D721Med (cell line): ENCODE data around the gene TMEM245.

Experiments used
- DNase-seq: peaks from one replicate; pipeline ENCODE4 v3.0.0; 2011; ENCODE audit warnings: low spot score; ENCODE audit not compliant: insufficient read length
- FAIRE-seq: peaks from 2 replicates; lab custom pipeline; 2011; peaks lifted over from hg19 to GRCh38; lab: Jason Lieb, UNC
- TF ChIP-seq, protein P1 (sequence below): IDR thresholded peaks from 2 replicates; pipeline ENCODE4 v1.5.1; 2012; ENCODE audit warnings: mild to moderate bottlenecking, control low read depth; ENCODE audit not compliant: insufficient read depth; ENCODE audit errors: missing control alignments

The TMEM245 gene

DNA sequence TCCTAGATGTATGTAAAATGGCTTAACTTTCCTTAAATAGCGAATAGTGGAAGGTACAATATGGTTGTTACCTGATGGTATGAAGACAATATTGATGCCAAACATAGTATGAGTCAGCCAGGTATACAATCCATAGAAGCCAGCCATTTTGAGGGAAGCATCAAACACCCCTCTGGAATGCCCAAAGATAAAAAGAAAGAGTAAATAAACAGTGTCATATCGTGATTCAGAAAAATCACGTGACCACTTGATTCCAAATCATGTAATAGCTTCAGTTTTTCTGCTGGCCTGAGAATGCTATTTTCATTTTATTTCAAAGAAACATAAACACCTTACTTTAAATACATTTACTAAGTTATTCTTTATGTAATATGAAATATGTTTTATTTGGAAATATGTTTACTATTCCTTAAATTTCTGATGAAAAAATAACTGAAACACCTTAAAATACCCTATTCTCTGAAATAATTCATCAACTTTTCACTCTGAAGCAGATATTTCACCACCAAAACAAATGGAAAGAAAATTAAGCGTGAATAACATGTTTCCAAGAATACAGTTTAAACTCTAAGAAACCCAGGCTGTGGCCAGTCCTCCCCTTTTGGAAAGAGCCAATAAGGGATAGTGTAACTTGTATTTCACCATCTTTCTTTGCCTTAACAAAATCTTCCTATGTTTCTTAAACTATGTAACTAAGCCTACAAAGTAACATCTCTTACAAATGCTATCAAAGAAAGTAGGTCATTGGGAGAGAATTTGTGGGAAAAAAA, 81.6 kb downstream of the TMEM245 start:
- TF ChIP-seq, protein P1, sequence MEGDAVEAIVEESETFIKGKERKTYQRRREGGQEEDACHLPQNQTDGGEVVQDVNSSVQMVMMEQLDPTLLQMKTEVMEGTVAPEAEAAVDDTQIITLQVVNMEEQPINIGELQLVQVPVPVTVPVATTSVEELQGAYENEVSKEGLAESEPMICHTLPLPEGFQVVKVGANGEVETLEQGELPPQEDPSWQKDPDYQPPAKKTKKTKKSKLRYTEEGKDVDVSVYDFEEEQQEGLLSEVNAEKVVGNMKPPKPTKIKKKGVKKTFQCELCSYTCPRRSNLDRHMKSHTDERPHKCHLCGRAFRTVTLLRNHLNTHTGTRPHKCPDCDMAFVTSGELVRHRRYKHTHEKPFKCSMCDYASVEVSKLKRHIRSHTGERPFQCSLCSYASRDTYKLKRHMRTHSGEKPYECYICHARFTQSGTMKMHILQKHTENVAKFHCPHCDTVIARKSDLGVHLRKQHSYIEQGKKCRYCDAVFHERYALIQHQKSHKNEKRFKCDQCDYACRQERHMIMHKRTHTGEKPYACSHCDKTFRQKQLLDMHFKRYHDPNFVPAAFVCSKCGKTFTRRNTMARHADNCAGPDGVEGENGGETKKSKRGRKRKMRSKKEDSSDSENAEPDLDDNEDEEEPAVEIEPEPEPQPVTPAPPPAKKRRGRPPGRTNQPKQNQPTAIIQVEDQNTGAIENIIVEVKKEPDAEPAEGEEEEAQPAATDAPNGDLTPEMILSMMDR, result no peak
- no peak for DNase-seq
- FAIRE-seq, result no peak

DNA sequence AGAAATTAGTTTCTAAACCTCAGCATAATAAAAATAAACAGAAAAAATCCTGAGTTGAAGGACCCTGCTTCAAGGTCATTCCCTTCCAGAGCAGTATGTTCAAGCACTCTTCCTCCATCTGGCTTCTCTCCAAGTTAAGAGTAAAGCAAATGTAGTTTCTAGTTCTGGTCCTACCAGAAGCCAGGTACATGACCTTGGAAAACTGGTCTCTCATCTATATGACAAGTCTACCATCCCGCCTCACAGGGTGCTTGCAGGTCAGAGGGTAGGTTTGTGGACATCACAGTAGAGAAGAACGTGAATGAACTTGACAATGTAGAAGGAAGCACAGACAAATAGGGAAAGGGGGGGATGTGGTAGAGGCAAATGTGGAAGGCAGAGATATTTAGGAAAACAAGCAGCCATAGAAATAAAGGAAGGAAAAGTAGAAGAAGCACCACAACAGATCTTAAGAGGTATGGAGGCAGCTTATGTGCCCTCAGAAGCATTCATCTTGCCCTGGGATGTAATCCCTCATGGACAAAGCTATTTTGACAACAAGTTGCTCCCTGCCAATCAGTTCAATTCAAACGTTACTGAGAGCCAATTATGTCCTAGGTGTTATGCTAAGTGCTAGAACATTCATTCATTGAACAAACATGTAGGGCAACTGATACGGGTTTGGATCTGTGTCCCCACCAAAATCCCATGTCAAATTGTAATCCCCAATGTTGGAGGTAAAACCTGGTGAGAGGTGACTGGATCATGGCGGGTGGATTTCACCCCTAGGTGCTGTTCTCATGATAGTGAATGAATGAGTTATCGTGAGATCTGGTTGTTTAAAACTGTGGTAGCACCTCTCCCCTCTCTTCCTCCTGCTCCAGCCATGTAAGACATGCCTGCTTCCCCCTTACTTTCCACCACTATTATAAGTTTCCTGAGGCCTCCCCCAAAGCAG, 82.7 kb downstream of the TMEM245 start:
- DNase-seq, result no peak
- no peak for FAIRE-seq
- TF ChIP-seq, protein P1, result no peak

DNA sequence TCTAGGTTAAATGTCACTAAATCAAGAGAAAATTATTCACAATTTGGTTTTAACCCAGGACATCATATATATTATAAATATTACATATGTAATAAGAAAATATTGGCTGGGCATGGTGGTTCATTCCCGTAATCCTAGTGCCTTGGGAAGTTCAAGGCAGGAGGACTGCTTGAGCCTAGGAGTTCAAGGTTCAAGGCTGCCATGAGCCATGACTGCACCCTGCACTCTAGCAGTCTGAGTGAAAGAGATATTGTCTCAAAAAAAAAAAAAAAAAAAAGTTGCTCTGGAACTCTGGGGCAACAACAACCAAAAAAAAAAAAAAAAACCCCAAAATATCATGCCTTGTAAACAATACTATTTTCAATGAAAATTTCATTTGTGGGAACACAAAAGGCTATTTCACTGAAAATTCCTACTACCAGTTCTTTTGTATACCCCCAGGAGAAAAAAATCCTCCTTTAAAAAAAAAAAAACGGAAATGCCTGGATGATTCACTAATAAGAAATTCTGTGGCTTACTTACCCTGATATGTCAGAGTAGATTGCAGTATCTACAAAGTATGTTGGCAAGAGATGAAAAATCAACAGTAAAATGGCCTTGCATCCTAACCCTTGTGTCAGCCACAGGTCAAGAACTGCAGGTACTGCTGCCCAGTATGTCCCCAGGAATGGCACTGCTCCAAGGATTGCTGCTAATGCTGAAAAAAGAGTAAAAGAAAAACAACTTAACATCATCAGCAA, 83.9 kb downstream of the TMEM245 start:
- FAIRE-seq, result no peak
- DNase-seq, result no peak
- TF ChIP-seq, protein P1, result no peak

DNA sequence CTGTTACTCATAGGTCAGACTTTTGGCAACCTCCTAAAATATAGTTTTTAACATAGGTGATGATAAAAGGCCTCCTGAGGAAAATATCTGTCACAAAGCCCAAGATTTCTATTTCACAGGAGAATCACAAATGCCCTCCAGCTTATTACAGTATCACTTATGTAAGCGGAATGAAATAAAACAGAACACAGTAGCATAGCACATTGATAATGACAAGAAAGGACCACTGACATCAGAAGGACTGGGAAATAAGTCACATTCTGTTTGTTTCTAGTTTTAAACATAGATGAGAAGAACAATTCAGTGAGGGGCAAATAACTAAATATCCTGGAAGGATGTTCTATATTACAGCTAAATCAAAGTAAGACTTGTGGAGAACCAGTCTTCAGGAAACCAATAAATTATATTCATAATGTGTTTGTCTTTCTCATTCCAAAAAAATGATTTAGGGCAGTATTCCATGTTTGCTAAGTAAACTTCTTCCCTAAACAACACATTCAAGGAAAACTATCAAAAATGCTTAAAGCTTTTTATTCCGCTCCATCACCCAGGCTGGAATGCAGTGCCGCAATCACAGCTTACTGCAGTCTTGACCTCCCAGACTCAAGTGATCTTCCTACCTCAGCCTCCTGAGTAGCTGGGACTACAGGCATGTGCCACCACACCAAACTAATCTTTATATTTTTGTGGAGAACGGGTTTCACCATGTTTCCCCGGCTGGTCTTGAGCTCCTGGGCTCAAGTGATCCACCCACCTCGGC, 85.6 kb downstream of the TMEM245 start:
- TF ChIP-seq, protein P1, result no peak
- FAIRE-seq (no peak), DNase-seq (no peak)

DNA sequence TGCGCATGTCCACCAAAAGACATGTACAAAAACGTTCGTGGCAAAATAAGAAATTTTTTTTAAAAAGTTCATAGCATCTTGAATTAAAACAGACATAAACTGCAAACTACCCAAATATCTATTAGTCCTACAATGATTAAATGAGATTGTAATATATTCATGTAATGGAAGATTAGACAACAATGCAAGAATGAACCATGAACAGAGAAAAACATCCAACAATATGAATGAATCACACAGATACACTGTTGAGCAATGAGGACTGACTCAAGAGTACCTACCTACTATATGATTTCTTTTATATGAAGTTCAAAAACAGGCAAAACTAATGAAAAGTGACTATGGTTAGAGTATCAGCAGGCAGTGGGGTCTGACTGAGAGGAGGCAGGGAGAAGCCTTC, 88.5 kb downstream of the TMEM245 start:
- FAIRE-seq (no peak), DNase-seq (no peak)
- TF ChIP-seq, protein P1, result no peak

DNA sequence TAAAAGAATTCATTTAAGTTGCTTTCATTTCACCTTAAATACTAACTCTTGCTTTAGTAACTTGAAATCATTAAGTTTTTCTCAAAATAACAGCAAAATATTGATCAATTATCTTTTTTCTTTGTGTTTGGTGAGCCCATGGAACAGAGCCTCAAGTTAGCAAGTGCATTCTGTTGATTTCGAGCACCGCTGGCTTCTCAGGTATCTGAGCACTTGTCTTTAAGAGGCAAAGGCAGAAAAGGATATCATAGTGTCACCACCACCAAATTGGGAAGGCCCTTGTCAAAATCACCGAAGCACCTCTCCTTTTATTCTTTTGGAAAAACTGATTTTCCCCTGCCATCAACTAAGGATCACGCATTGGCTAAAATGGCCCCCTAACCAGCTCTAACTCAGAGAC, 89.3 kb downstream of the TMEM245 start:
- TF ChIP-seq, protein P1, result no peak
- DNase-seq (no peak), FAIRE-seq (no peak)
